DLD1 (cell line): ENCODE results near the gene BLVRB.

Experiments
- in situ Hi-C: cut with HindIII; loops from 2 replicates; pipeline ENCODE4 v1.10.0; 2017; ENCODE audit warnings: low sequenced_read_pairs

The BLVRB gene

DNA sequence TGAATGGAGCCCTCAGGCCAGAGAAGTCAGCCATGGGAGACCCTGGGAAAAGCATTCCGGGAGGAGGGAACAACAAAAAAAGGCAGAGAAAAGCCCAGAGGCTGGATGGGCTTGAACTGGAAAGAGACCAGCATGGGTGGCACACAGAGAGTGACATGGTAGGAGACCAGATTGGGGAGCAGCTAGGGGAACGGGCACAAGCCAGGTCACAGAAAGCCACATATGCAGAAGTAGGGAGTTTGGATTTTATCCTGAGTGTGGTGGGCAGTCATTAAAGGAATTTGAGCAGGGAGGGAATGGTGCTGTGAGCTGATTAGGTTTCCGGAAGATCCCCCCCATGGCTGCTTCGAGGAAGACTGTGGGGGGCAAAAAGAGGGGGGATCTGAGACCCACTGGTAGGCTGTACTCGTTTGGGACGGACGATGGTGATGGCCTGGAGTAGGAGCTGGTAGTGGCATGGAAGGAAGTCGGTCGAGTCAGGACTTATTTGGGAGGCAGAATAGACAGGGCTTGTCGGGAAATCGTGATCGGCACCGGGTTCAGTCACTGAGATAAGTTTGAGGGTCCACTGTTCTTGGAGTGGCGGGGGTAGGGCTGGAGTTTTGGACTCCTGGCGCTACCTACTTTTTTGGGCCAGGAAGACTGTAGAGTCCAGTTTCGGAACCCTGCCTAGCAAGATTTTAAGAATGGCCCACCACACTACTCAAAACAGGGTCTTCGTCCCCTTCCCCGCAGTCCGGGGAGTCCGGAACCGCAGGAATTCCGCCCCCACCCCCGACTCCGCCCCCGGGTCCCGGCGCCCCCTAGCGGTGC, 40.7 kb downstream of the BLVRB start:
- in situ Hi-C loops: no loop called here

DNA sequence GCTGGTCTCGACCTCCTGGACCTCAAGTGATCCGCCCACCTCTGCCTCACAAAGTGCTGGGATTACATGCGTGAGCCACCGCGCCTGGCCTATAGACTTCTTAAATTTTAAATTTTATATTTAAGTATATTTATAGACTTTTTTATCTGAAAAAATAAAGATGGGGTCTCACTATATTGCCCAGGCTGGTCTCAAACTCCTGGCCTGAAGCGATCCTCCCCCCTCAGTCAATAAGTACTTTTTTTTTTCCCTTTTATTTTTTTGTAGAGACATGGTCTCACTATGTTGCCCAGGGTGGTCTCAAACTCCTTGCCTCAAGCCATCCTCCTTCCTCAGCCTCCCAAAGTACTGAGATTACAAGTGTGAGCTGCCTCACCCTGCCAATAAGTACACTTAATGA, 41.6 kb downstream of the BLVRB start:
- in situ Hi-C loops: no loop called here

DNA sequence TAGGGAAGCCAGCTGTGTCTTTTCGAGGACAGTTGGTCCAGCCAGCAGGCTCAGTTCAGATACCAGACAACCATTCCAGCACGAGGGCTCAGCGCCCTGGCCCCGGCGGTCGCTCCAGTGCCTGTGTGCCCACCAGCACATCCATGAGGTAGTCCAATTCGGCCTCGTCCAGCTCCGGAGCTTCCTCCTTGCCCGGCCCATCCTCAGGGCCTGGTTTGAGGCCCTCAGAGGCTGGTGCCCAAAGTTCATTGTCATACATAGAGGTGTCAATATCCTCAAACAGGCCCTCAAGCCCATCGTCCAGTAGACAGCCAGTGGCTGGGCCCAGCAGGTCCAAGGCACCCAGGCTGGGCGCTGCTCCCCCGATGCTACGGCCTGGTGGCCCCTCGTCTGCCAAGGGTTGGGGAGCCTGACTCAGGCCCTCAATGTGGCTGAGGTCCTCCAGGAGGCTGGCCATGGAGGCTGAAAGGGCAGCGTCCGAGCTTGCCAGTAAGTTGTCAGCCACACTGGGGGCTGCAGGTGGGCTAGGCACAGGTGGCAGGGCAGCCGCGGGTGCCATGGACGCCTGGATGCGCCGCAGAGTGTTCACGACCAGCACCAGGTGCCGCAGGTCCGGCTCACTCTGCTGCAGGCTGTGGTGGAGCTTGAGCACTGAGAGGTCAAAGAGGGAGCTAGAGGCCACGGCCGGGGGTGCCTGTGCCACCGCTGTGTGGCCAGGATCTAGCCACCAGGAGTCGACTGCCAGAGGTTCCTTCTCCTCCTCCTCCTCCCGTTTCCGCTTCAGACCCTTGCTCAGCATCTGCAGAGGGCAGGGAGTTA, 42.6 kb downstream of the BLVRB start:
- in situ Hi-C loops: no loop called here

DNA sequence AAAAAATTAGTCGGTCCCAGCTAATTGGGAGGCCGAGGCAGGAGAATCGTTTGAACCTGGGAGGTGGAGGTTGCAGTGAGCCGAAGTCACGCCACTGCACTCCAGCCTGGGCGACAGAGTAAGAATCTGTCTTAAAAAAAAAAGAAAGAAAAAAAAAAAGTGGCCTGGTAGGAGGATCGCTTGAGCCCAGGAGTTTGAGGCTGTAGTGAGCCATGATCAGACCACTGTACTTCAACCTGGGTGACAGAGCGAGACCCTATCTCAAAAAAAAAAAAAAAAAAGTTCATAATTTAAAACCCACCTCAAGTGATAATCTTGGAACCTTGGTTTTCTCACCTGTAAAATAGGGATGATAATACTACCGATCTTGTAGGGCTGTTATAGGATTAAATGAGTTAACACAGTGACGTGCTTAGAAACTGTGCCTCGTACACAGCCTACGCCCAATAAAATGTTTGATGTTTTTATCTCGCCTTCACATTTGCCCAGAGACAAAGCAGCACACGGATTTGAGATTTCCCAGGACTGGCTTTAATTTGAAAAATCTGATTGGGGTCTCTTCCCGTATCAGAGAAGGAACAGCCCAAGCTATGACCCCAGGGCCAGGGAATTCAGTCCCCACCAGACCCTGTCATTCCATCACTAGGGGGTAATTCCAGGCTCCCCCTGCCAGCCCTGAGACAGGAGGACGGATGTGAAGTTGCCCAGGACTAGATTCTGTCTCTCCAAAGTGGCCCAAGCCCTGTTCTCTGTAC, 43.4 kb downstream of the BLVRB start:
- in situ Hi-C loops: no loop called here

DNA sequence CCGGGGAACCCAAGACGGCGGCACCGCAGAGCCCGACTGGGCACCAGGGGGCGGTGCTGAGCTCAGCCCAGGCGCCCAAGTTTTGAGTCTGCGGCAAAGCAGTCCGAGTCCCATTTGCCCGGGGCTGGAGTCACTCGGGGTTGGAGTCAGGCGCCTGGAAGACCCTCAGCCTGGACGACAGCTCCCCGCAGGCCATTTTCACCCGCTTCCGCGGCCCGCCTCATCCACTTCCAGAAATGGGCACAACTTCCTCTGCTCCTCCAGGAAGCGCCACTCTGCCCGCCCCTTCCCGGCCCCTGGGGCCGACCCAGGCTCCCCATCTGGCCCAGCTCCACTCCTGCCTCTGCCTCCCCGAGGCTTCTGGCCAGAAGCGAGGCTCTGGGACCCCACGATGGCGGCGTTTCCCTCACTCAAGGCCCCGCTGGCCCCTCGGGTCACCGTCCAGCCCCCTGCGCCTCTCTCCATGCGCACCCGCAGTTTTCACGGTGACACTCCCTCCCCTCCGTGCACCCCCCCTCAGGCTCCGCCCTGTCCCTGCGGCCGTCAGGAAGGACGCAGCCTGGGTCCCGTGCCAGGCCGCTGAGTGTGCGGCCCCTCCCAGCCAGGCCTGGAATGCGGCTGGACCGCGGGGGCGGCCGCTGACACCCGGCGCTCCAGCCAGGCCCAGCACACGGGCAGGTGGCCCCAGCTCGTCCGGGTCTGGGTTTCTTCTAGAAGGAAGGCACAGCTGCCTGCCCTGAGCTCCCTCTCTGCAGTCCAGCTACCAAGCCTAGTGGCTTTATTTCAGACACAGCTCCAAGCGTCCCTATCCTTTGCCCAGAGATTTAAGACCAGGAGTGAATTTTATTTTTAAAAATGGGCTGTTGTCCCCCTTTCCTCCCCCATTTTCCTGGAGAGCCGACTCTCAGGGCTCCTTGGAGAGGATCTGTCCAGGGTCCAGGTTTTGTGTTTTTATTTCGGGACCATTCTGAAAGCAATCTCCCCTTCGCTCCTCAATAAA, 44.5 kb downstream of the BLVRB start:
- in situ Hi-C loops: no loop called here

DNA sequence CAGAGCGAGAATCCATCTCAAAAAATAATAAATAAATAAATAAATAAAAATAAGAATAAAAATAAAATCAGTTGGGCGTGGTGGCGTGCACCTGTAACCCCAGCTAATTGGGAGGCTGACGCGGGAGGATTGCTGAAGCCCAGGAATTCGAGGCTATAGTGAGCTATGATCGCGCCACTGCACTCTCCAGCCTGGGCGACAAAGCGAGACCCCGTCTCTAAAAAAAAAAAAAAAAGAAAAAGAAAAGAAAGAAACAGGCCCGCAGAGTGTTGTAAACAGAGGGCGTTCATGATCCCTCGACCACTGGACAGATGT, 45.1 kb downstream of the BLVRB start:
- in situ Hi-C loops: no loop called here

DNA sequence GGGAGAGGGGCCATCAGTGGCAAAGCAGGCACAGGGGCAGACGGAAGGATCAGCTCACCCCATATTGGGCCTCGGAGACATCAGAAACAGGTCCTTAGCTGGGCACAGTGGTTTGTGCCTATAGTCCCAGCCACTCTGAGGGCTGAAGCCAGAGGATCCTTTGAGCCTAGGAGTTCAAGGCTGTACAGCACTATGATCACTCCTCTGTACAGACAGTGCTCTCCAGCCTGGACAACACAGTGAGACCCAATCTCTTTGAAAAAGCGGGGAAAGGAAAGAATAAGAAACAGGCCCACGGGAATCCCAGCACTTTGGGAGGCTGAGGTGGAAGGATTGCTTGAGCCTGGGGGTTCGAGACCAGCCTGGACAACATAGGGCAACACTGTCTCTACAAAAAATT, 45.8 kb downstream of the BLVRB start:
- in situ Hi-C loops: no loop called here

DNA sequence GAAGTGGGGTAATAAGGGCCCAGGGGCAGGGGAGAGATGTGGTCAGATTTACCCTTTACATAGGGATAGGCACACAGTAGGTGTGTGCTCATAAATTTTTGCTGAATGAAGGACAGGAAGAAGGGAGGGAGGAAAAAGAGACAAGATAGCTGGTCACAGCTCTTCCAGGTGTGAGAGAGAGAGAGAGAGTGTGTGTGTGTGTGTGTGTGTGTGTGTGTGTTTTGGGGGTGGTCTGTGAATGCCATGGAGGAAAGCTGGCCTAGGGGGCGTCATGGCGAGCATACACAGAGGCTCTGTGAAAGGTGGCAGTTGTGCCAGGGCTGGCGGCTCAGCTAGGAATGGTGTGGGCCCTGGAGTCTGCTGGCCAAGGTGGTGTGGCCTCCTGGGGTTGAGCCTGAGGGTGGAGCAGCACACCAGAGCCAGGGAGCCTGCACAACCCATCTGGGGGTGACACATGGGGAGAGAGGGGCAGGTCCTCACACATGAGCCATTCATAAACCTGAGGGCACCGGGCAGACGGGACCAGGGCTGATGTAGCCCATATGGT, 46.4 kb downstream of the BLVRB start:
- in situ Hi-C loops: no loop called here

DNA sequence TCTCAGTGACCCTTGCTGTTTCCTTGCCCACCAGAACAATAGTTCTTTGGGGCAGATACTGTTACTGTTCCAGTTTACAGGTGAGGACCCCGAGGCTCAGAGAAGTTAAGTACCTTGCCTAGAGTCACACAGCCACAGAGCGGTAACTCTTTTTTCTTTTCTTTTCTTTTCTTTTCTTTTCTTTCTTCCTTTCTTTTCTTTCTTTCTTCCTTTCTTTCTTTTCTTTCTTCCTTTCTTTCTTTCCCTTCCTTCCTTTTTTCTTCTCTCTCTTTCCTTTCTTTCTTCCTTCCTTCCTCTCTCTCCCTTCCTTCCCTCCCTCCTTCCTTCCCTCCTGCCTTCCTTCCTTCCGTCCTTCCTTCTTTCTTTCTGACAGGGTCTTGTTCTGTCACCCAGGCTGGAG, 47.5 kb downstream of the BLVRB start:
- in situ Hi-C loops: no loop called here

DNA sequence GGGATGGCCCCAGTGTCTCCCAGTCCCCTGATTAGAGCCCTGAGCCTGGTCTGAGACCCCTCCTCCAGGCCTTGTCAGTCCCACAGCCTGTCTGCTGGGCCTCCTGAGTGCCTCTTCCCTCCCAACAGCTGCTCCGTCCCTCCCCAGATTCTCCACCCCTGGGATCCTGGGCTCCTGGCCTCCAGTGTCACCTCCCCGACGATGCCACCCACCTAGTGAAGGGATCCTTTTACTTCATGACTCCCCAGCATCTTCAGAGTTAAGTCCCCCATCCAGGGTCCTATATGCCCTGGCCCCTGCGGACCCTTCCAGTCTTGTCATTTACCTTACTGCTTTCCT, 47.9 kb downstream of the BLVRB start:
- in situ Hi-C loops: no loop called here

DNA sequence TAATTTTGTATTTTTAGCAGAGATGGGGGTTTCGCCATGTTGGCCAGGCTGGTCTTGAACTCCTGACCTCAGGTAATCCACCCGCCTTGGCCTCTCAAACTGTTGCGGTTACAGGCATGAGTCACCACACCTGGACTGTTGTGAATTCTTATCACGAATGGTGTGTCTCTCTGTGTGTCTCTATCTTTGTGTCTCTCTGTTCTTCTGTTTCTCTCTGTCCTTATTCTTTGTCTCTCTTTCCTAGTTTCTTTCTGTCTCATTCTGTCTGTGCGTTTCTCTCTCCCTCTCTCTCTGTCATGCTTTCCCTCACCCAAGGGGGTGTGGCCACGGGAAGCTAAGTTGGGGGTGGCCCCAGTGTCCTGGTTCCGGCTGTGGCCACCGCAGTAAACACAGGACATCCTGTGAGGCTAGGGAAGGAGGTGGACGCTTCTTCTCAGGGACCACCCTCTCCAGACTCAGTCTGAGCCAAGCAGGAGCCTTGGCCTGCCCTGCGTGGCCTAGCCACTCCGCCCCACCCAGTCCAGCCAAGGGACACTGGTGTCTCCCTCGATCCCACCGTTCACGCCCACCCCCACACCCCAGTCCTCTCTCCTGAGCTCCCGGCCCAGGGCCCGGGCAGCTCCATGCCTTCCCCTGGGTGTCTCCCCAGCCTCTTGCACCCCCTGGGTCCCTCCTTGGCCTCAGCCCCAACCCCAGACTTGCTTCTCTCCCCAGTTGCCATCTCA, 48.5 kb downstream of the BLVRB start:
- in situ Hi-C loops: no loop called here

DNA sequence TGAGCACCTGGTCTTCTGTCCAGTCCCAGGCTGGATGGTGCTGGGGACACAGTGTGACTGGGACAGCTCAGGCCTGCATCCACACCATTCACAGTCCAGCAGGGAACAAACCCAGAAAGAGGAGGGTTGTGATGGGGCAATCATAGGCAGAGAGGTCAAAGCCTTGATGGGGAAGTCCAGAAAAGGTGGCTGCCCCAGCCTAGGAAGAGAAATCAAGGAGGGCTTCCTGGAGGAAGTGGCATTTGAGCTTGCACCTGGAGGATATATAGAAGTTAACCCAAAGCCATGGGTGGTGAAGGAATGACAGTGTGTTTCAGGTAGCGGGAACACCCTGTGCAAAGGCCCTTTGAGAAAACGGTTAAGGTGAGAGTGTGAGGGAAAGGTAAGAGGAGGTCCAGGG, 49.8 kb downstream of the BLVRB start:
- in situ Hi-C loops: no loop called here

DNA sequence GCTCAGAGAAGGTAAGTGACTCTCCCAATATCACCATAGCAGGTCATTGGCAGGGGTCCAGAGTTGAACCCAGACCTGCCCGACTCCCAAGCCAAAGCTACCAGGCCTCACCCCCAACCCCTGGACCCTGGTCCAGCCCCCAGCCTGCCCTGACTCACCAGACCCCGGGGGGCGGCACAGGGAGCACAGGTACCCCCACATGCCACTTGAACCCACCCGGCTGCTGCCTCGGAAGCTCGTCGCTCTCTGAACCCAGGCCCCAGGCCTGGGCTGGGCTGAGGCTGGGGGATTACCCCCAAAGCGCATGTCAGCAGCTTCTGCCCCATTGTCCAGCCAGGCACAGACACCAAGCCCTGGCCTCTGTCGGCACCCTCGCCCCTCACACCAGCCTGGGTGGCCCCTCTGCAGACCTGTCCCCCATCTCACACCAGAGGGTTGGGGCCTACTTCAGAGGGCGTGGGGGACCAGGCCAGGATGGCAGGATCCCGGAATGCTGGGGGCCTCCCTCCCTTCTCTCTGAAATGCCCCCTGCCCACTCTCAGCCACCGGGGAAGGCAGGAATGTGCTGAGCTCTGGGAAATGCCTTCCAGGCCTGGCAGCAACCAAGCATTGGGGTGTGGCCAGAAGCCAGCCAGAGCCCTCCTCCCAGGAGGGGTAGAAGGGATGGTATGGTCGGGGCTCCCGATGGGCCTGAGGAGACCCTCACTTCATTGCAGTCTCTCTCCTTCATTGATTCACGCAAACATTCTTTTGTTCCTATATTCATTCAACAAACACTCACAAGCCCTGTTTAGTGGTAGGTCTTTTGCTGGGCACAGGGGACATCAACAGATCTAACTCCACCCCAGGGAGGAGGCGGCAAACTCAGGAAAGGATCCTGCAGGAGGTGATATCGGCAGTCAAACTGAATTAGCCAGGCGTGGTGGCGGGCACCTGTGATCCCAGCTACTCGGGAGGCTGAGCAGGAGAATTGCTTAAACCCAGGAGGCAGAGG, 50.7 kb downstream of the BLVRB start:
- in situ Hi-C loops: no loop called here

DNA sequence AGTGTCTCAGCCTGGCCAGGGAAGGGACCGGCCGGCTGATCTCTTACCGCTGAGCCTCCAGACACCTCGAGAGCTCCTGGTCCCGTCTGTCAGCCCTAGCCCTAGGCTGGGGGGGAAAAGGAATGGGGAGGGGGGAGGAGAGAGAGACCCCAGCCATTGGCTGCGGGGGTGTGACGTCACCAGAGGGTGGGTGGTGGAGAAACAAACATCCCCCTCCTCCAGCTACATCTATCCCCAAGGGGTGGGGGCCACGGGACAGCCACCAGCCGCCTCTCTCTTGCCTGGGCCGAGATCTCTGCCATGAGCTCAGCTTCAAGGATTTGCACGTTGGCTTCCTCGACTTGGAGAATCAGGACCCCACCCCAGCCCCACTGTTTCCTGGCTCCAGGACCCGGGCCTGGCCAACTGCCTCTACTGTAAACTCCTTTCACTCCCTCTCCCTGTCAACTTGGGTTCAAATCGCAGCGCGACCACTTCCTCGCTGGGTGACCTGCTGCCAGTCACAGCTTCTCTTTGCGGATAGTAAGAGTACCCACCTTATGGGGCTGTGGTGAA, 52.2 kb downstream of the BLVRB start, which contains the start of gene PRX:
Gene PRX, minus strand, starts transcription at position 88 of the 555 bp plus-strand sequence. CDS start 5,446 bp downstream, outside the sequence.
- in situ Hi-C loops: no loop called here

DNA sequence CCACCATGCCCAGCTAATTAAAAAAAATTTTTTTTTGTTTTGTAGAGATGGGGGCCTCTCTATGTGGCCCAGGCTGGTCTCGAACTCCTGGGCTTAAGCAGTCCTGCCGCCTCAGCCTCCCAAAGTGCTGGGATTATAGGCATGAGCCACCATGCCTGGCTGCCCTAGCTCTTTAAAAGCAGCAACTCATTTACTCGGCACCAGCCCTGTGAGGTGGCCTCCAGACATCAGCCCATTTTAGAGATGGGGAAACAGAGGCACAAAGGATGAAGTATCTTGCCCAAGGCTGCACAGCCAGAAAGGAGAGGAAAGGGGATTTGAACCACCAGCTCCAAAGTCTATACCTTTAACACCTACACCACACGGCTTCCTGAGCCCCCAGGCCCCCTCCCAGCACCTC, 52.7 kb downstream of the BLVRB start:
- in situ Hi-C loops: no loop called here

DNA sequence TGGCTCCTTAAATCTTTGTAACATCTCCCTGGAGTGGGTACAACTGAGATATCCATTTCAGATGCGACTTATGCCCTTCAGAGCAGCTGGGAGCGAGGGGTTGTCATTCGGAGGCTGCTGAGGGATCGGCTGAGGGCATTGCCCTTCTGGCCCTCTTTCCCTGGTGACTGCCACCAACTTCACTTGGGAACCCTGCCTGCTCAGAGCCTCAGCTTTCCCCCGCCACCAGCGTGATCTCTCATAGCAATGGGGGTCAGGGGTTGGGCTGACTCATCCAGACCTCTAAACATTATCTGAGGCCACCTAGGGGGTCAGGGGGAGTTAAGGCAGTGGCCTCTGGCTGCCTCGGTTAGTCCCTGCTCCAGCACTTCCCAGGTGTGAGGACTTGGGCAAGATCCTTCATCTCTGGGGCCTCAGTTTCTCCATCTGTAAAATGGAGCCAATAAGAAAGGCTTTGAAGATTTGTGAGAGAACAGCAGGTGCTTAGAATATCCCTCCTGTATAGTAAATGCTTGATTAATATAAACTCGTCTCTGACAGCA, 53.5 kb downstream of the BLVRB start:
- in situ Hi-C loops: no loop called here

DNA sequence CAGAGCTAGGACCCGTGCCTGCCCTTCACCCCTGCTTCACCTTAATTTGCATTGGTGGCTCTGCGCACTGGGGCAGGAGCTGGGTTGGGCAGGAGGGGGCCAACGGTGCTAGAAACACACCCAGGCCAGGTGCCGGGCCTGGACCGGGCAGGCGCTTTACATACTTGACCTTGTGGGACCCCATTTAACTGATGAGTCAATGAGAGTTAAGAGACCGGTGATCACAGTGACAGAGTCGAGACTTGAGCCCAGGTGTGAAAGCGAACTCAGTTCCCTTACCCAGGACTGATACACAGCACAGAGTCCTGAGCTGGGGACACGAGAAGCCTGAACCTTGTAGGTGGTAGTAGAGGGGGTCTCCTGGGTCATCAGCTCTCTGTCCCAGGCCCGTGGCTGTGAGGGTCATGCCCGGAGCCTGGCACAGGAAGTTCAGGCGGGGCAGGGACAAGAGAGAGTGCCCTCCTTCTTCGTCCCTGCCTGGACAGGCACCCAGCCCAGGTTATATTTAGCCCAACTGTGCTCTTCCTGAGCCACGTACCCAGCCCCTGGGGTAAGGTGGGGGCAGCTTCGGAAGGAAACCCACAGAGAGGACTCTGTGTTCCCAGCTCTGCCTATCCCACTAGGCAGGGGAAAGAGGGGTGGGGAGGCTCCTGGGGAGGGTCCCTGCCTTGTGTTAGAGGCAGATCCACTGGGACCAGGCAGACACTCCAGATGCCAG, 54.3 kb downstream of the BLVRB start:
- in situ Hi-C loops: no loop called here
